Measurements from ENCODE around the gene GPC6.

Gene GPC6

GRCh38 chr13:94058821-94059360 lies 832.3 kb downstream of the GPC6 start:
- no peak for TF ChIP-seq CTCF (IDR thresholded peaks at IDR 0.05; ENCODE audit: borderline replicate concordance, insufficient read depth, low read depth, low read length)
- no peak overlapping the region for H3K4me3 ChIP-seq (ENCODE audit: low read depth, low read length)

GRCh38 chr13:94061301-94061700 lies 834.7 kb downstream of the GPC6 start:
- H3K4me3 ChIP-seq (ENCODE audit: low read depth, low read length): no peak overlapping the region
- no peak for TF ChIP-seq CTCF (IDR thresholded peaks at IDR 0.05; ENCODE audit: borderline replicate concordance, insufficient read depth, low read depth, low read length)

- TF ChIP-seq CTCF (IDR thresholded peaks at IDR 0.05; ENCODE audit: borderline replicate concordance, insufficient read depth, low read depth, low read length): no peak
Observed at GRCh38 chr13:94063096-94063495, 836.5 kb downstream of the GPC6 start.

GRCh38 chr13:94063848-94064247 lies 837.2 kb downstream of the GPC6 start:
- TF ChIP-seq CTCF (IDR thresholded peaks at IDR 0.05; ENCODE audit: borderline replicate concordance, insufficient read depth, low read depth, low read length): no peak
- no peak overlapping the region for H3K4me3 ChIP-seq (ENCODE audit: low read depth, low read length)

More at GRCh38 chr13:94063096-94063495, 836.5 kb downstream of the GPC6 start:
- H3K4me3 ChIP-seq (ENCODE audit: low read depth, low read length): no peak overlapping the region

GRCh38 chr13:94065741-94066140 lies 839.1 kb downstream of the GPC6 start:
- no peak for TF ChIP-seq CTCF (IDR thresholded peaks at IDR 0.05; ENCODE audit: borderline replicate concordance, insufficient read depth, low read depth, low read length)

GRCh38 chr13:94073007-94073744 lies 846.6 kb downstream of the GPC6 start:
- TF ChIP-seq CTCF (IDR thresholded peaks at IDR 0.05; ENCODE audit: borderline replicate concordance, insufficient read depth, low read depth, low read length): no peak
- no peak overlapping the region for H3K4me3 ChIP-seq (ENCODE audit: low read depth, low read length)

More at GRCh38 chr13:94065741-94066140, 839.1 kb downstream of the GPC6 start:
- no peak overlapping the region for H3K4me3 ChIP-seq (ENCODE audit: low read depth, low read length)

GRCh38 chr13:94079876-94080275 lies 853.3 kb downstream of the GPC6 start:
- no peak overlapping the region for H3K4me3 ChIP-seq (ENCODE audit: low read depth, low read length)
- TF ChIP-seq CTCF (IDR thresholded peaks at IDR 0.05; ENCODE audit: borderline replicate concordance, insufficient read depth, low read depth, low read length): no peak

Measured in GM12875 (cell line).